Tibial nerve (tissue), 4 donors: Measurements from ENCODE around the gene SMARCAD1.

Experiments used
- EP300 ChIP-seq, 2 donors: sonication (generic); formaldehyde crosslinking; IDR thresholded peaks; one replicate each; pipeline ENCODE4 v1.6.1; 2017; ENCODE audit warnings: antibody characterized with exemption in 2 of 2, mild to moderate bottlenecking in 1 of 2
- POLR2A ChIP-seq, 2 donors: fragments of 450-650 bp; IDR thresholded peaks; one replicate each; pipeline ENCODE4 v1.6.1; 2017; ENCODE audit warnings: antibody characterized with exemption in 2 of 2, mild to moderate bottlenecking in 2 of 2, moderate library complexity in 2 of 2
- TF ChIP-seq, protein P1 (sequence below), 5 experiments: fragments of 200-600 bp in 3 of 5; fragments of 450-650 bp in 2 of 5; sonication (generic) in 3 of 5; IDR thresholded peaks; one replicate each; pipeline ENCODE4 v1.5.1; 2016 to 2019; ENCODE audit warnings: antibody characterized with exemption in 5 of 5, mild to moderate bottlenecking in 3 of 5, moderate library complexity in 2 of 5

DNA sequence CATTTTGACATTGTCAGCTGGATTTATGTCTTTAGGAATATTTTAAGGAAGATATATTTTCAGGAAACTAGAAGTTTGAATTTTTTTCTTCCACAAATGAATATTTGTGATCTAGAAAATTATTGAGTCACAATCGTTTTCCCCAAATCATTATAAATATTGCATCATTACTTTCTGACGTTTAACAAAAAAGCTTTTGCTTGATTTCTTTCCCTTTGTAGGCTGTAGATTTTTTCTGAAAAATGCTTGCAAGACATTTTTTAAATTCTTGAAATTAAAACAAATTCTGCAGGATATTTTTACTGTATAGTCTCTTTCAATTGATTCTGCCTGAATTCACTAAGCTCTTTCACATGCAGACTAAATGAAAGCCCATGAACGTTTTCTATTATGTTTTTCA, 4.9 kb upstream of the SMARCAD1 start:
- TF ChIP-seq, protein P1, sequence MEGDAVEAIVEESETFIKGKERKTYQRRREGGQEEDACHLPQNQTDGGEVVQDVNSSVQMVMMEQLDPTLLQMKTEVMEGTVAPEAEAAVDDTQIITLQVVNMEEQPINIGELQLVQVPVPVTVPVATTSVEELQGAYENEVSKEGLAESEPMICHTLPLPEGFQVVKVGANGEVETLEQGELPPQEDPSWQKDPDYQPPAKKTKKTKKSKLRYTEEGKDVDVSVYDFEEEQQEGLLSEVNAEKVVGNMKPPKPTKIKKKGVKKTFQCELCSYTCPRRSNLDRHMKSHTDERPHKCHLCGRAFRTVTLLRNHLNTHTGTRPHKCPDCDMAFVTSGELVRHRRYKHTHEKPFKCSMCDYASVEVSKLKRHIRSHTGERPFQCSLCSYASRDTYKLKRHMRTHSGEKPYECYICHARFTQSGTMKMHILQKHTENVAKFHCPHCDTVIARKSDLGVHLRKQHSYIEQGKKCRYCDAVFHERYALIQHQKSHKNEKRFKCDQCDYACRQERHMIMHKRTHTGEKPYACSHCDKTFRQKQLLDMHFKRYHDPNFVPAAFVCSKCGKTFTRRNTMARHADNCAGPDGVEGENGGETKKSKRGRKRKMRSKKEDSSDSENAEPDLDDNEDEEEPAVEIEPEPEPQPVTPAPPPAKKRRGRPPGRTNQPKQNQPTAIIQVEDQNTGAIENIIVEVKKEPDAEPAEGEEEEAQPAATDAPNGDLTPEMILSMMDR (IDR thresholded peaks at IDR 0.05), result no peak
- no peak for TF ChIP-seq EP300 (IDR thresholded peaks at IDR 0.05)
- no peak for TF ChIP-seq POLR2A (IDR thresholded peaks at IDR 0.05)
